ENCODE data around the gene PSMC2. TPM values are rescaled to one million over a fixed set of nuclear protein-coding genes. Genes with fewer than 3 reads are reported as not detected.

Gene PSMC2
- 162 and 203 TPM in 2 replicates for total RNA-seq

GRCh38 chr7:103347507-103348267 lies at the start of gene PSMC2:
PSMC2 (plus strand) TSS chr7:103347643; CDS start chr7:103347712, 69 bp downstream.

DNA sequence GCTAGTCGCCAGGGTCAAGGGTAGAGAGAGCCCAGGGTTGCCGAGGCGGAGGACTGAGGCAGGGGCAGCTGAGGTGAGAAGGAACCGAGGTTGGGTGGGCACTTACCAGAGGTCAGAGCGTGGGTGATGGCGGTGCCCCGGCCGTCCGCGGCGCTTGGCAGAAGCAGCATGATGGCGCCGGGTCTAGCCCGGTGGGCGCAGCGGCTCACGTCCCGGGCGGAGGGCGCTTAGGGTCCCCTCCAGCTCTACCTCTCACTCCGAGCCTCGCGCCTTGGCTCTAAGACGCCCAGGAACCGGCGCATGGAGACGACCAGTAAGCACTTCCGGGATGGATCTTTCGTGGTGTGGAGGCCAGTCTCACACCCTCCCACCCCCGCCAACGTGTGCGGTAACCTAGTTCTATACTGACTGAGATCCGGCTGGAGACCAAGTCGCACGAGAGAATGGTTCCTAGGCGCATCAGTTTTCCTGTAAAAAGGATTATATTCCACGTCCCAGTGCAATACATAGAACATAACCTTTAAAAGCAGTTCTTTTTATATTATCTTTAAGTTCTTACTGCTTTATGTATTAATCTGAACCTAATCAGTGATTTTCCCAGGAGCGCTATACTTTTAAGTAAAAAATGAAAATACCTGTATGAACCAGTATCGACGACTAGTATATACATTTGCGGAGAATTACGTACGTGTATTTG lies 2.8 kb upstream of the PSMC2 start, which contains the start of gene DNAJC2:
DNAJC2 (minus strand) TSS at position 315 of the 697 bp plus-strand sequence; CDS start at position 170, 145 bp downstream.

Other genes with a start within 250 kb of the PSMC2 start
- gene NAPEPLD, start 198.5 kb upstream of the PSMC2 start, total RNA-seq: 1.8 and 2.3 TPM in 2 replicates
- 61.7 and 62.0 TPM in 2 replicates for gene PMPCB, start 50.2 kb upstream of the PSMC2 start, total RNA-seq
- gene DNAJC2, start 2.9 kb upstream of the PSMC2 start, total RNA-seq: 7.5 and 11.9 TPM in 2 replicates
- not detected in 2 replicates for gene SLC26A5, start 98.6 kb downstream of the PSMC2 start, total RNA-seq